Measurements from ENCODE around the gene YY2. TPM values are rescaled to one million over a fixed set of nuclear protein-coding genes. Genes with fewer than 3 reads are reported as not detected.
"Not testable (repeated sequence)": the region's sequence is repeated elsewhere in the genome, so short reads cannot be mapped to it uniquely, and the experiment has no call there.

Gene YY2
- polyA plus RNA-seq, 3 donors: 0.09 to 0.17 (median 0.12) TPM

GRCh38 chrX:21813612-21814368, 42.0 kb upstream of the YY2 start:
- no peak overlapping the region for H3K4me2 ChIP-seq (replicated peaks; ENCODE audit: extremely low read depth, low read length, poor library complexity, severe bottlenecking)
- no peak overlapping the region for H3K9ac ChIP-seq (ENCODE audit: insufficient read depth, low read length, poor library complexity, severe bottlenecking)
- no peaks in the 10 kb centered on the region for H3K27me3 ChIP-seq (ENCODE audit: control insufficient read depth in 2 of 2, insufficient read depth in 2 of 2, low read length in 2 of 2)
- no peaks in the 10 kb centered on the region for H3K36me3 ChIP-seq (replicated peaks in 1 of 2; ENCODE audit: control insufficient read depth in 1 of 2, insufficient read depth in 2 of 2, low read length in 2 of 2)
- no peaks in the 10 kb centered on the region for H3K79me2 ChIP-seq (ENCODE audit: insufficient read depth, low read length)
- intact Hi-C loops (cut with micrococcal nuclease): no loop called here
- H2AFZ ChIP-seq (ENCODE audit: insufficient read depth, low read depth, low read length, poor library complexity, severe bottlenecking): no peak overlapping the region
- Mint-ChIP-seq H3K27ac (no peak overlapping the region), H3K27me3 (ENCODE audit: low read depth in 3 of 3) (peaks cover 3 to 9% (median 6%) of the 10 kb centered on the region in 3 donors), H3K4me3 (no peak overlapping the region), H3K4me1 (no peaks in the 10 kb centered on the region), H3K36me3 (no peaks in the 10 kb centered on the region), H3K9me3 (peaks cover 0 to 4% (median 2%) of the 10 kb centered on the region in 7 donors)
- no peaks in the 10 kb centered on the region for H3K4me1 ChIP-seq (ENCODE audit: control insufficient read depth in 1 of 2, insufficient read depth in 2 of 2, low read length in 2 of 2)
- H4K20me1 ChIP-seq (ENCODE audit: insufficient read depth, low read length): no peaks in the 10 kb centered on the region
- H3K27ac ChIP-seq (ENCODE audit: low read depth in 1 of 2, low read length in 2 of 2): no peak overlapping the region
- no peak for DNase-seq
- no peaks in the 10 kb centered on the region for H3K9me3 ChIP-seq (replicated peaks in 1 of 2; ENCODE audit: control insufficient read depth in 1 of 2, insufficient read depth in 1 of 2, low read length in 2 of 2)
- TF ChIP-seq CTCF (IDR thresholded peaks at IDR 0.05): no peak
- no peak overlapping the region for H3K4me3 ChIP-seq (replicated peaks in 1 of 3; ENCODE audit: low read depth in 2 of 3, low read length in 3 of 3)

- intact Hi-C loops (cut with micrococcal nuclease): no loop called here
- Mint-ChIP-seq H3K9me3 (peaks cover 0 to 7% (median 3%) of the 10 kb centered on the region in 7 donors), H3K4me3 (no peak overlapping the region), H3K27ac (no peak overlapping the region), H3K4me1 (no peaks in the 10 kb centered on the region), H3K36me3 (no peaks in the 10 kb centered on the region), H3K27me3 (ENCODE audit: low read depth in 3 of 3) (peaks cover 5 to 6% (median 6%) of the 10 kb centered on the region in 3 donors)
- no peak overlapping the region for H3K4me3 ChIP-seq (replicated peaks in 1 of 3; ENCODE audit: low read depth in 2 of 3, low read length in 3 of 3)
- H3K27ac ChIP-seq (ENCODE audit: low read depth in 1 of 2, low read length in 2 of 2): no peak overlapping the region
- no peak for DNase-seq
- no peak overlapping the region for H3K9ac ChIP-seq (ENCODE audit: insufficient read depth, low read length, poor library complexity, severe bottlenecking)
- 100% methylated on average over 3 of the region's 5 CpGs for WGBS (ENCODE audit: insufficient coverage)
- no peak overlapping the region for H3K4me2 ChIP-seq (replicated peaks; ENCODE audit: extremely low read depth, low read length, poor library complexity, severe bottlenecking)
- no peaks in the 10 kb centered on the region for H3K27me3 ChIP-seq (ENCODE audit: control insufficient read depth in 2 of 2, insufficient read depth in 2 of 2, low read length in 2 of 2)
- H4K20me1 ChIP-seq (ENCODE audit: insufficient read depth, low read length): no peaks in the 10 kb centered on the region
- H3K9me3 ChIP-seq (replicated peaks in 1 of 2; ENCODE audit: control insufficient read depth in 1 of 2, insufficient read depth in 1 of 2, low read length in 2 of 2): no peaks in the 10 kb centered on the region
- H3K4me1 ChIP-seq (ENCODE audit: control insufficient read depth in 1 of 2, insufficient read depth in 2 of 2, low read length in 2 of 2): no peaks in the 10 kb centered on the region
- H3K36me3 ChIP-seq (replicated peaks in 1 of 2; ENCODE audit: control insufficient read depth in 1 of 2, insufficient read depth in 2 of 2, low read length in 2 of 2): no peaks in the 10 kb centered on the region
- no peak overlapping the region for H2AFZ ChIP-seq (ENCODE audit: insufficient read depth, low read depth, low read length, poor library complexity, severe bottlenecking)
- H3K79me2 ChIP-seq (ENCODE audit: insufficient read depth, low read length): no peaks in the 10 kb centered on the region
- TF ChIP-seq CTCF (IDR thresholded peaks at IDR 0.05): no peak
Observed at GRCh38 chrX:21816136-21816535, 39.7 kb upstream of the YY2 start.

GRCh38 chrX:21820170-21820569, 35.6 kb upstream of the YY2 start:
- intact Hi-C loops (cut with micrococcal nuclease); H3K9me3 ChIP-seq (replicated peaks in 1 of 2; ENCODE audit: control insufficient read depth in 1 of 2, insufficient read depth in 1 of 2, low read length in 2 of 2); H3K27ac Mint-ChIP-seq; H3K9me3 Mint-ChIP-seq; H4K20me1 ChIP-seq (ENCODE audit: insufficient read depth, low read length); H3K27ac ChIP-seq (ENCODE audit: low read depth in 1 of 2, low read length in 2 of 2); H3K4me3 ChIP-seq (replicated peaks in 1 of 3; ENCODE audit: low read depth in 2 of 3, low read length in 3 of 3); H3K27me3 ChIP-seq (ENCODE audit: control insufficient read depth in 2 of 2, insufficient read depth in 2 of 2, low read length in 2 of 2); H3K4me1 Mint-ChIP-seq; H3K4me2 ChIP-seq (replicated peaks; ENCODE audit: extremely low read depth, low read length, poor library complexity, severe bottlenecking); H3K4me1 ChIP-seq (ENCODE audit: control insufficient read depth in 1 of 2, insufficient read depth in 2 of 2, low read length in 2 of 2); H3K4me3 Mint-ChIP-seq; H3K9ac ChIP-seq (ENCODE audit: insufficient read depth, low read length, poor library complexity, severe bottlenecking); H2AFZ ChIP-seq (ENCODE audit: insufficient read depth, low read depth, low read length, poor library complexity, severe bottlenecking); H3K36me3 Mint-ChIP-seq; H3K36me3 ChIP-seq (replicated peaks in 1 of 2; ENCODE audit: control insufficient read depth in 1 of 2, insufficient read depth in 2 of 2, low read length in 2 of 2); DNase-seq; H3K79me2 ChIP-seq (ENCODE audit: insufficient read depth, low read length); H3K27me3 Mint-ChIP-seq (ENCODE audit: low read depth in 3 of 3): not testable (repeated sequence)
- no CpG with 5 or more reads among the region's 1 CpG for WGBS (ENCODE audit: insufficient coverage)
